HG03097 (cell line): ENCODE results near the gene FALEC.

Source experiments
- ATAC-seq: cut with Tn5 transposase; IDR thresholded peaks from one replicate; pipeline ENCODE4 v1.9.1; 2021; ENCODE audit not compliant: unreplicated experiment, low FRiP score

The FALEC gene

GRCh38 chr1:150543500-150544143 lies 28.1 kb downstream of the FALEC start:
- no peak for ATAC-seq

GRCh38 chr1:150544204-150544603 lies 28.7 kb downstream of the FALEC start:
- ATAC-seq, result no peak

GRCh38 chr1:150545486-150546032 lies 30.0 kb downstream of the FALEC start:
- ATAC-seq, result no peak

- ATAC-seq, result no peak
These were observed 30.9 kb downstream of the FALEC start for GRCh38 chr1:150546294-150546937.

DNA sequence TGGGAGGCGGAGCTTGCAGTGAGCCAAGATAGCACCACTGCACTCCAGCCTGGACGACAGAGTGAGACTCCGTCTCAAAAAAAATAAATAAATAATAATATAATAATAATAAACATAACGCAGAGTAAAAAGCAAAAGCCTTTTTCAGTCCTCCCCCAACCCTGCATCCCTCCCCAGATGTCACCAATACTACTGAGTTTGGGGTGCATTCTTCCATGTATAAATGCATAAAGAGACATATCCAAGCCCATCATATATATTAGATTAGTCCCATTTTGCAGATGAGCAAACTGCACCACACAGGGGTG lies 32.7 kb downstream of the FALEC start:
- ATAC-seq, result no peak

- no peak for ATAC-seq
These were observed 33.3 kb downstream of the FALEC start, which contains the start of gene ADAMTSL4 for GRCh38 chr1:150548632-150549495. TSS of gene ADAMTSL4 (plus strand) at chr1:150549408. CDS start at chr1:150552289, 2,881 bp downstream.

GRCh38 chr1:150549496-150550221 lies 34.1 kb downstream of the FALEC start:
- ATAC-seq, result no peak

GRCh38 chr1:150550222-150551050 lies 34.9 kb downstream of the FALEC start:
- ATAC-seq, result no peak

- ATAC-seq, result no peak
These were observed 35.7 kb downstream of the FALEC start for GRCh38 chr1:150551051-150551783.

DNA sequence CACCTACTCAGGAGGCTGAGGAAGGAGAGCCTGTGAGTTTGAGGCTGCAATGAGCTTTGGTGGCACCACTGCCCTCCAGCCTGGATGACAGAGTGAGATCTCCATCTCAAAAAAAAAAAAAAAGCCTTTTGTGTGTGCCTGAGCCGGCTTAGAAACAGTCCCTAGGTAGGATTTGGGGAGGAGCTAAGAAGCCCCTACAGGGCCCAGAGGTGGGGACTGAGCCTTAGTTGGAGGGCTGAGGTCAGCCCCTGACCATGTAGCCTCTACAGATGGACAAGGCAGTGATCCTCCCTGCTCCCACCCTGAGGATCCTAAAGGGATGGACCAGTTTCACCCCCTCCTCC lies 36.2 kb downstream of the FALEC start:
- no peak for ATAC-seq

- ATAC-seq, result no peak
These were observed 36.8 kb downstream of the FALEC start for GRCh38 chr1:150552128-150552910.

GRCh38 chr1:150552911-150553289 lies 37.3 kb downstream of the FALEC start:
- no peak for ATAC-seq

DNA sequence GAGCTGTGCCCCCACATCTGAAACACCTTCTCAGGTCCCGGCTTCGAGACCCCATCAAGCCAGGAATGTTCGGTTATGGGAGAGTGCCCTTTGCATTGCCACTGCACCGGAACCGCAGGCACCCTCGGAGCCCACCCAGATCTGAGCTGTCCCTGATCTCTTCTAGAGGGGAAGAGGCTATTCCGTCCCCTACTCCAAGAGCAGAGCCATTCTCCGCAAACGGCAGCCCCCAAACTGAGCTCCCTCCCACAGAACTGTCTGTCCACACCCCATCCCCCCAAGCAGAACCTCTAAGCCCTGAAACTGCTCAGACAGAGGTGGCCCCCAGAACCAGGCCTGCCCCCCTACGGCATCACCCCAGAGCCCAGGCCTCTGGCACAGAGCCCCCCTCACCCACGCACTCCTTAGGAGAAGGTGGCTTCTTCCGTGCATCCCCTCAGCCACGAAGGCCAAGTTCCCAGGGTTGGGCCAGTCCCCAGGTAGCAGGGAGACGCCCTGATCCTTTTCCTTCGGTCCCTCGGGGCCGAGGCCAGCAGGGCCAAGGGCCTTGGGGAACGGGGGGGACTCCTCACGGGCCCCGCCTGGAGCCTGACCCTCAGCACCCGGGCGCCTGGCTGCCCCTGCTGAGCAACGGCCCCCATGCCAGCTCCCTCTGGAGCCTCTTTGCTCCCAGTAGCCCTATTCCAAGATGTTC lies 38.0 kb downstream of the FALEC start:
- ATAC-seq, result no peak

- no peak for ATAC-seq
These were observed 38.5 kb downstream of the FALEC start for GRCh38 chr1:150554086-150554452.

DNA sequence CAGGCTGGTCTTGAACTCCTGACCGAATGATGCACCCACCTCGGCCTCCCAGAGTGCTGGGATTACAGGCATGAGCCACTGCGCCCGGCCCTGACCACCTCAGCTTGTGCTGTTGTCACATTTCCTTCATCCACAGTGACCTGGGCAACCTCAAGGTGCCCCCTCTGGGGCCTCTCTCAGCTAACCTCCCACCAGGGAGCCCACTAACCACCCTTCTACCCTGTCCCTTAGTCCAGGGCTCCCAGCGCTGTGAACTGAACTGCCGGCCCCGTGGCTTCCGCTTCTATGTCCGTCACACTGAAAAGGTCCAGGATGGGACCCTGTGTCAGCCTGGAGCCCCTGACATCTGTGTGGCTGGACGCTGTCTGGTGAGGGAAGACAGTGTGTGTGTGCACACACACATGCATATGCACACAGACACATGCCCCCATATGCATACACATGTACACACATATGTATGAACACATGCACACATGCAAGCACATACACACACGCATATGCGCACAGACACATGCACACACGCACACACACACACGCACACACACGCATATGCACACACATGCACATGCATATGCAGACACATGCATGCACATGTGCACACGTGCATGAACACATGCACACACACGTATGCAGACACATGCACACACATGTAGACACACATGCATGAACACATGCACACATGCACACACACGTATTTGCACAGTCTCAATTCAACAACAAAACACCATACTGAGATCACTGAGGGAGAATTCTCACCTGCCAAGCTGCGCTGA lies 39.8 kb downstream of the FALEC start:
- no peak for ATAC-seq

GRCh38 chr1:150555971-150556865 lies 40.7 kb downstream of the FALEC start:
- no peak for ATAC-seq
